ENCODE data around the gene C20orf141. TPM values are rescaled to one million over a fixed set of nuclear protein-coding genes. Genes with fewer than 3 reads are reported as not detected.

C20orf141 gene
- polyA plus RNA-seq, 3 donors: 1.4 to 2.0 TPM; not detected in 1

GRCh38 chr20:2838170-2838797 is 23.5 kb downstream of the C20orf141 start:
- H3K27ac ChIP-seq (ENCODE audit: low read depth, low read length): no peak overlapping the region
- 95 to 96% (median 95%) methylated on average over 19 of the region's 19 CpGs for WGBS, 3 donors

- H3K27ac ChIP-seq (ENCODE audit: low read depth, low read length): no peak overlapping the region
- 93 to 96% (median 95%) methylated on average over 15 of the region's 15 CpGs for WGBS, 3 donors
Measured at GRCh38 chr20:2838847-2839671, 24.3 kb downstream of the C20orf141 start.

DNA sequence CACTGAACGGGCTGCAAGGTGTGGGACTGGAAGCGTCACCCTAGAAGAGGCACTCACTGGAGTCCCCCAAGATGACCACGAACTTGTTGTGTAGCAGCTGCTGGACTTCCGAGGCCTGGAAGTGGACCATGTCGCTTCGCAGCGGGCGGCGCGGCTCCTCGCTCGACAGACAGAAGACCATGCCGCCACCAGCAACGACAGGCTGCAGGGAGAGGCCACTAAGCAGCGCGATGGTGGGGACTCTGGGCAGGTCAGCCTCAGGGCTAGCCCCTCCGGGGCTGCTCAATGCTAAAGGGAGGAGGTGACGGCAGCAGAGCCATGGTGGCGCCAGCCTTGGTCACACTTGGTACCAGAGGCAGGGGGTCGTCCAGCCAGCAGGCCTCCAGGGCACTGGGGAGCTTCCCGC is 24.9 kb downstream of the C20orf141 start:
- 82 to 86% (median 82%) methylated on average over 20 to 21 of the region's 21 CpGs for WGBS, 3 donors
- H3K27ac ChIP-seq (ENCODE audit: low read depth, low read length): no peak overlapping the region

GRCh38 chr20:2840138-2840966 is 25.6 kb downstream of the C20orf141 start, which contains the start of the genes PCED1A and VPS16:
TSS of gene PCED1A (minus strand) at chr20:2840655. CDS start at chr20:2839912, 743 bp downstream.
TSS of gene VPS16 (plus strand) at chr20:2840745. CDS start at chr20:2840775, 30 bp downstream.
- peak within 1 kb of the TSS; percentile 32 for H3K27ac ChIP-seq (ENCODE audit: low read depth, low read length)
- 1 to 3% (median 2%) methylated on average over 71 to 98 of the region's 98 CpGs for WGBS, 3 donors

DNA sequence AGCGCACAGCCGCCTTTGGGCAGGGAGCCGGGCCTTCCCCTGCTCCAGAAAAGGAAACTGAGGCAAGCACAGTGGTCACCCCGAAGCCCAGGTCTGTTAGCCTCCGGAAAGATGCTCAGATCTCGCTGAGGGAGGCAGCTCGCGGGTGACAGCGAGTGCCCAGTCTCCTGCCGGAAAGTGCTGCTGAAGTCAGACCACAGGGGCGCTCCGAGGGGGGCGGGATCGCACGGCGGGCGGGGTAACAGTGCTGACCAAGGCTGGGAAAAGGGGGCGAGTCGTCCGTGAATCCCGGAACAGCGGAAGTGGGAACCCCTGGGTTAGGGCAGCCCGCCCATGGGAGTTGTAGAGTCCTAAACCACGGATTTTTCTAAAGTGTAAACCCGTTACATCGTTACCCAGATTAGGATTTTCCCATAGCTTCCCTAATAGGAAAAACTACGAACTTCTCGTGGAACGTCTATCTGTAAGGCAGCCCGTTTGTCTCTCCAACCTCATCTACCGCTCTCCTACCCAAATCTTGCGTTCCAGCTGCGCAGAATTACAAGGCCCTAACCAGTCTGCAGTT is 26.3 kb downstream of the C20orf141 start:
- 4 to 6% (median 5%) methylated on average over 33 of the region's 33 CpGs for WGBS, 3 donors
- H3K27ac ChIP-seq (ENCODE audit: low read depth, low read length): no peak overlapping the region

DNA sequence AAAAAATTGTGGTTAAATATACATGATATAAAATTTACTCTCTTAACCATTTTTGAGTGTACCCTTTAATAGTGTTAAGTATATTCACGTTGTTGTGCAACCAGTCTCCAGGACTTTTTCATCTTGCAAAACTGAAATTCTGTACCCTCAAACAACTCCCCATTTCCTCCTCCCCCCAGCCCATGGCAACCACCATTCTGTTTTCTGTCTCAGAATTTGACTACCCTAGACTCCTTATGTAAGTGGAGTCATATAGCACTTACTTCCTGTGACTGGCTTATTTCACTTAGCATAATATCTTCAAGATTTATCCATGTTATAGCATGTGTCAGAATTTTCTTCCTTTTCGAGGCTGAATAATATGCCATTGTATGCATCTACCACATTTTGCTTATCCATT is 30.8 kb downstream of the C20orf141 start:
- 71 to 87% (median 77%) methylated on average over 2 of the region's 2 CpGs for WGBS, 3 donors
- H3K27ac ChIP-seq (ENCODE audit: low read depth, low read length): no peak overlapping the region

DNA sequence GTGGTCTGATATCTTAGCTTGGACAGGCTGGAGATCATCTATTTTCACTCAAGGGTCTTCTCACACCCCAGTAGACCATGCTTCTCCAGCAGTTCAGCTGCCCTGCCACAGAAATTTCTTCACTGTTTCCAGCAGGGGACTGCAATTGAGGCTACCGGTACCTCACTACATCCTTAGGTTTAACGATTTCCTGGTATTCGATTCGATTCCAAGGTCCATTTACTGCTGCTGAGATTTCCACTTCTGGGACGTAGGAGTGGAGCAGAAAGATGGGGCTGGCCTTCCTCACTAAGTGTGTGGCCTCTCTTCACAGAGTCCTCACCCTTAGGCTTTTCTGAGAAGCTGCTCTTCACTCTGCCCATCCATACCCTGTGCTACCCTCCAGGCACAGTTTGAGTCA is 31.9 kb downstream of the C20orf141 start:
- no peak overlapping the region for H3K27ac ChIP-seq (ENCODE audit: low read depth, low read length)
- WGBS, 3 donors: 56 to 86% (median 72%) methylated on average over 5 of the region's 5 CpGs

- WGBS, 3 donors: 90 to 97% (median 93%) methylated on average over 4 of the region's 4 CpGs
- no peak overlapping the region for H3K27ac ChIP-seq (ENCODE audit: low read depth, low read length)
Measured at GRCh38 chr20:2847802-2848201, 33.0 kb downstream of the C20orf141 start.

DNA sequence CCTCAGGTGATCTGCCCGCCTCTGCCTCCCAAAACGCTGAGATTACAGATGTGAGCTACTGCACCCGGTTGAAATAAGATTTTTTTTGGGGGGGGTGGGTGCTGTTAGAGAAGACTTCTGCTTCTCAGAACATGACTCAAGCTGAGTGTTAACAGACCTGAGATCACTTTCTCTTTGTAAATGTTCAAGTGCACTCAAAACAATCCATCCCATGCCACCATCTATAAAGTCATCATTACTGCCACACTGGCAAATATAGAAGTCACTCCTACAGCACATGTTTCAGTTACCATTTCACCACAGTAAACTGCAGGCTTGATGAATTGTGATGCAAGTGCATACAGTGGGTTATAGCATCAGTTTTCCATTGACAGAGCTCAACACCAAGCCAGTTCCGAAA is 34.7 kb downstream of the C20orf141 start:
- no peak overlapping the region for H3K27ac ChIP-seq (ENCODE audit: low read depth, low read length)
- WGBS, 3 donors: 81 to 93% (median 88%) methylated on average over 4 of the region's 4 CpGs

GRCh38 chr20:2851086-2851485 is 36.3 kb downstream of the C20orf141 start:
- 93 to 95% (median 93%) methylated on average over 10 of the region's 10 CpGs for WGBS, 3 donors
- no peak overlapping the region for H3K27ac ChIP-seq (ENCODE audit: low read depth, low read length)

DNA sequence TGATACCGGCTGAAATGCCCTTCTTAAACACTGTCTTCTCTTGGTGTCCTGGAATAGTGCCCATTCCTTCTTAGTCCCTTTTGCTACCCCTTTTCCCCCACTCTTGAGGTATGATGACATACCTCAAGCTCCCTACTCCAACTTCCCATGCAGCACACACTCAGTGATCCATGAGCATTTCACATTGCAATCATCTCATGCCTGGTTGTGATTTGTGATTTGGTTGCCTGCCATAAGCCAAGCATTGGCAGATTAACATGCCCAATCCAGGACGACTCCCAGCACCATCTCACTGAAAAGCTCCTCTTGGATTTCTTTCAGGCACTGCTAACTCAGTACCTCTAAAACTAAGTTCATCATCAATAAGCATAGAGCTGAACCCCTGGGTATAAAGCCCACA is 43.8 kb downstream of the C20orf141 start:
- no peak overlapping the region for H3K27ac ChIP-seq (ENCODE audit: low read depth, low read length)
- 89 to 93% (median 91%) methylated on average over 2 of the region's 2 CpGs for WGBS, 3 donors

DNA sequence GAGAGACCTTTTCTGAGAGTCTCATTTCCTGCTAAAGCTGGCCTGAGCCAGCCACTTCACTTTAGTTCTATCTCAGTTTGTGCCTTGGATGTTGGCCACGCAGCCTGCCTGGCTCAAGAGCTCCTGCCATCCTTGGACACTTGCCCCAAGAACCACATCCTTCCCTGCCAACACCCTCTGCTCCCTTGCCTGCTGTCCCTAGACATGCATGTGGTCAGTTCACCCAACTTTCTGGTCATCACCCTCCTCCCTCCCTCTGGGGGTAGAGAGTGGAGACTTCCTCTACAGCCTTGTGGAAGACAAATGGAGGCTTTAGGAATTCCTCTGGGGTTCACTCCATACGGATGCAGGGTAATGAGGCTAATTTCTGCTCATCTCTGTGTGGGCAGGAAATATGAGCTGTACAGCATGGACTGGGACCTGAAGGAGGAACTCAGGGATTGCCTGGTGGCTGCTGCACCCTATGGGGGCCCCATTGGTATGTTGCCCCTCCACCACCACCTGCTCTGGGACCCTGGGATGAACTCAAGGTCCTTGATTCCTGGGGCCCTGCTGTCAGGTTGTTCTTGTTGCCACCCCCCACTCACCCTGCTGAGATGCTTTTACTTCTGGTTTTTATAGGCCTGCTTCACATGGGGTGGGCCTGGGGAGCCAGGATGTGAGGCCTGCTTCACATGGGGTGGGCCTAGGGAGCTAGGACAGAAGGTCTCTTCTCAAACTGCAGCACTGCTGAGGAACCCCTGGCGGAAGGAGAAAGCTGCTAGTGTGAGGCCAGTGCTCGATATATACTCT is 44.7 kb downstream of the C20orf141 start:
- 74 to 92% (median 85%) methylated on average over 4 of the region's 4 CpGs for WGBS, 3 donors

DNA sequence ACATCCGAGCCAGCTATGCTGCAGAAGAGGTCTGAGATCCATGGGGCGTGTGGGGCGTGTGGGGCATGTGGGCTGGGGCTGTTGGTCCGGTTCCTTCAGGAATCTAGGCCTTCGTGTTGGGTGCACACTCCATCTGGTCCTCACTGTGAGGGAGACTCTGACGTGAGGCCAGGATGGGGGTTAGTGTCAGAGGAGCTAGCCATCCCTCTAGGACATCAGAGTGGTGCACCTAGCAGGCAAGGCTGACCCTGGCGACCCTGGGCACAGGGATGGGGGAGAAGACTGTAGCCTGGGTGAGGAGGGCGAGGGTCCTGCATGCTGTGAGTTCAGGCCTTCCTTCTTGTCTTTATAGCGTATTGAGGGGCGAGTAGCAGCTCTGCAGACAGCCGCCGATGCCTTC is 49.8 kb downstream of the C20orf141 start:
- H3K27ac ChIP-seq (ENCODE audit: low read depth, low read length): no peak overlapping the region
- 95 to 97% (median 95%) methylated on average over 12 of the region's 12 CpGs for WGBS, 3 donors

More for the DNA sequence above, 44.7 kb downstream of the C20orf141 start:
- H3K27ac ChIP-seq (ENCODE audit: low read depth, low read length): no peak overlapping the region

- 96 to 97% (median 97%) methylated on average over 10 of the region's 10 CpGs for WGBS, 3 donors
- no peak overlapping the region for H3K27ac ChIP-seq (ENCODE audit: low read depth, low read length)
Measured at GRCh38 chr20:2865101-2865500, 50.3 kb downstream of the C20orf141 start.
